GM18909 (cell line): ENCODE results near the gene ZNF768.
A peak's percentile ranks its signal among the peaks of the same experiment; 100 is the strongest.
"Not testable (repeated sequence)": the region's sequence is repeated elsewhere in the genome, so short reads cannot be mapped to it uniquely, and the experiment has no call there.

Experiments used
- ATAC-seq: cut with Tn5 transposase; IDR thresholded peaks from one replicate; pipeline ENCODE4 v1.9.1; 2021; ENCODE audit warnings: mild to moderate bottlenecking; ENCODE audit not compliant: unreplicated experiment, poor library complexity

Gene ZNF768

DNA sequence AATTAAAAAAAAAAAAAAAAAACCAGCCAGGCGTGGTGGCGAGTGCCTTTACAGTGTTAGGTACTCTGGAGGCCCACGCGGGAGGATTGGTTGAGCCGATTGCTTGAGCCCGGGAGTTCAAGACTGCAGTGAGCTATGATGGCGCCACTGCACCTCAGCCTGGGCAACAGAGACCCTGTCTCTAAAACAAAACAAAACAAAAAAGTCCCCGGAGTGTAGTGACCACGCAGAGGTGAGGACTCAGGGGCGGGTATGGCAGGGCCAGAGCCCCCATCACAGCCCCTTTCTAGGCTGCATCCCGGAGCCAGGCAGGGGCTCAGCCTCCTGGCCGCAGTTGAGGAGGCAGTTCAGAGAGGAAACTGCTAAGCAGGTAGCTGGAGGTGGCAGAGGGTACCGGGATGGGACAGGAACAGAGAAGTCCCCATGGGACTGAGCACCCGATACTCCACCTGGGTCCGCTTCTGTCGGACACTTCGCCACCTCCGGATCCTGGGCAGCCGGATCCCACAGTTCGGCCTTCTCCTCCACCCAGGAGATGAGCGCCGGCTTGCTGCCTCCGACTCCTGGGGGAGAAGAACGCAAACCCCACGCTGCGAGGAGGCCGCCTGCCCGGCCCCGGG lies 7.5 kb upstream of the ZNF768 start:
- ATAC-seq, result peak; percentile 17

DNA sequence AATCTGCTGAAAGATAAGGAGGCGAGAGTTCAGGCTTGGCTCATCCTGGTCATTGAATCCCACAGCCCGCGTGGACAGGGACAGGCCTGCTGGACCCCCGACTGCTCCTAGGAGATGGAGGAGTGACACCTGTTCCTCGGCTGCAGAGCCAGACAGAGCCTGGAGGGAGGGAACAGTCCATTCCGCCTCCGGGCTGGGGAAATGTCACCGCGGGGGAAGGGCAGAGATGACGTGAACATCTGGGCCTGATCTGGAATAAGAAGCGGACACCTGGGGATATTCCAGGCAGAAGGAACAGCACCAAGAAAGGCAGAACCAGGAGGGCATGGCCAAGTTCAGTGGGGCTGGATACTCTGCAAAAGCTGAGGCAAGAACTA lies 6.8 kb upstream of the ZNF768 start:
- ATAC-seq, result no peak

DNA sequence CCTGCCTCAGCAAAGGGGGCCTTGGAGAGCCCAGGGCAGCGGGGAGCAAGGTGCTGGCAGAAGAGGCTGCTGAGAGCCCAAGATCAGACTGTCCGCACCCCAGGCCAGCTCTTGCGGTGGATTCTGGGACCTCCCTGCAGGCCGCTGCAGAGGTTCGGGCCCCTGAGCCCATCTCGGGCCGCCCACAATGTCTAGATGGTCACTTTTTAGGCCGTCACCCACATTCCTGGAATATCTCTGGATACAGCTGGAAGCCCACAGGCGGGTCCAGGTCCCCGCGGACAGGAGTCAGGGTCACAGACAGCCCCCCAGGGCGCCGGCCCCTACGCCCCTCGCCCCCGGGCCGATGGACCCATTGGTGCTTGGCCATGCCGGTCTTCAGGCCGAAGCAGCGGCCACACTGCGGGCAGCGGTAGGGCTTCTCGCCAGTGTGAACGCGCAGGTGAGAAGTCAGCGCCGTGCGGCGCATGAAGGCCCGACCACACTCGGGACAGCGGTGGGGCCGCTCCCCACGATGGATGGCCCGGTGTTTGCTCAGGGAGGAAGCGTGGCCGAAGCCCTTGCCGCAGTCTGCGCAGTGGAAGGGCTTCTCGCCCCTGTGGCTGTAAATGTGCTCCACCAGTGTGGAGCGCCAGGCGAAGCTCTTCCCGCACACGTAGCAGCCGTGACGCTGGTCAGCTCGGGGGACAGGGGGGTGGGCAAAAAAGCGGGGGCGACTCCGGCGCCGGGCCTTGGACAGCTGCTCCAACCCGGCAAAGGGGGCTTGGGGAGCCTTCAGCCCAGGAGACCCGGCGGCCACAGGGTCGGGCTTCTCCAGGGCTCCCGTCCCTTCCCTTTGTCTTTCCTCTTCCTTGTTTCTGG lies 6.1 kb upstream of the ZNF768 start:
- no peak for ATAC-seq

DNA sequence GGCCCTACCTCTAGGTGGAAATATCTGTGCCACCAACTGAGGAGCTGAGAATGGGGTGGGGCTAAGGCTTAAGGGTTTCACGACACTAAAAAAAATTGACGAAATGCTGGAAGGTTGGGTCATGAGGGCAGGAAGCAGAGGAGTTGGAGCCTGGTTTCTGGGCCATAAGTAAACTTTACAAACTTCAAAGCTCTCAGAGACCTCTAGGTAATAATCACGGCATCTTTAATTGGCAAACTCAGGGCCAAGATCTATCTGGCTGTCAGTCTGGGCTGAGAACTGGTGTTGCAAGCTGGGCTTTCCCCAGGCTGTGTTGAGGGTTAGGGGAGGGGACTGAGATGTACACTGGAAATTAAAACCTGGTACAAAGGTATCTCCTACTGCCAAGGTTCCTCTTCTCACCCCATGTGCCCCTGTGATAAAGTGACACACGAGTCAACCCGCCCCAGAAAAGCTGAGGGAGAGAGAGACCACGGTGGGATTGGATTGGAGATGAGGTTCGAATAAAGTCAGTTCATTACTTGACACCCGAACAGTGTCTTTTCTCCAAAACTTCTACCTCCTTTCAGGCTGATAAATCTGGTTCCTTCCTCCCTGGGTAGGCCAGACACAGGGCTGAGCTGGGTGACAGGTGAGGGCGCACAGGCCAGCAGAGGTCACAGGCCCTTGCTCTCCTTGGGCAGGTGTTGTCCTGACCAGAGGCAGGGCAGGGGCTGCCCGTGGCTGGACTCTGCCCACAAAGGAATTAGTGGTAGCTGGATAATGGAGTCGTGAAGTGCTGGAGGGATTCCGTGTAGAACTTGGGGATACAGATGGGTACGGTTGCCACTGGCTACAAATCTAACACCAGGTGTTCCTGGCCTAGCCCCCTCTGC lies 4.0 kb upstream of the ZNF768 start:
- ATAC-seq, result no peak

DNA sequence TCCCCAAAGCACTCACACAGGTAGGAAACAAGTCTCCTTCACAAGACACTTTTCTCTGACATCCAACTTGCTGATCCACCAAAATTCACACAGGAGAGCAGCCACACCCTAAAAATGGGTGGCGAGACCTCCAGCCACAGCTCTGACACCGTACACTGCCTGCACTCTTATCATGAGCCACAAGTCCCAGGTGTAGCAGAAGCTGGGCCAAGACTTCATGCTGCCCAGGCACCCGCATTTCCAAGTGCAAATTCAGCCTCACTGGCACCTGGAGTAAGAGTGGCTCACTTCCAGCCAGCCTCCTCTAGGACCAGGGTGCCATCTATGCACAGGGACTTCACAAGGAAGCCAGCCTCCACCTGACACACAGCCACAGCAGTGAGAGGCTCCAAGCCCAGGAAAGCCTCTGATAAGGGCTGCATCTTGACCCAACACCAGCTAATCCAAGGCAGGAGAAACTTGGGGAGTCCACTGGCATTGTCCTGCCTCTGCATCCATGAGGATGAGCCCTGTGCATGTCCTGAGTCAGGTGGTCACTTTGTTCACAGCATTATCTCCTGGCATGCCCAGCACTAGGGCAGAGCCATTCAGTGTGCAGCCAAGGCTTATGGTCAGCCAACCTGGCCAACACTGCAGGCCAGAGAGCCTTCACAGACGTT lies 2.6 kb upstream of the ZNF768 start:
- no peak for ATAC-seq

DNA sequence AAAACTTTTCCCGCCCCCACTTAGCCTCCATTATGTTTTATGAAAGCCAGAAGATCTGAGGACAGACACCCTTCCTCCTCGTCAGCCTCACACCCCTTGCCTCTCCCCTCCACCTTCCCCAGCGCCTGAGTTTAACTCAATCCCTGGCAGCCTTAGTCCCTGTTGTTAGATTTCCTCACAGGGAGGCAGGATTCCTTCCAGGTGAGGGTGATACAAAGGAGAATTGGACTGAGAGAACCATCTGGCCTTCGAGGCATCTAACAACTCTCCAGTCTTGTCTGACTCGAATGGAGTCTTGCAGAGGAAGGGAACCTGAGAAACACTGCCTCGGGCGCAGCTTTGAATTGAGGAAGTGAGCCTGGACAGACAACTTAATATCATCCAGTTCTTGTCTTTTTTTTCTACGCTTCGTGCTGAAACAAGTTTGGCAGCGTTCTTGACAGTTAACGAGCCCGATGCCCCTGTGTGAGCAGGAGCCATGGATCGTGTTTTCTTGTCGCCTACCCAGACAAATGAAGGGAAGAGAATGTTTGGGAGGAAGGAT lies 1.3 kb upstream of the ZNF768 start:
- no peak for ATAC-seq

DNA sequence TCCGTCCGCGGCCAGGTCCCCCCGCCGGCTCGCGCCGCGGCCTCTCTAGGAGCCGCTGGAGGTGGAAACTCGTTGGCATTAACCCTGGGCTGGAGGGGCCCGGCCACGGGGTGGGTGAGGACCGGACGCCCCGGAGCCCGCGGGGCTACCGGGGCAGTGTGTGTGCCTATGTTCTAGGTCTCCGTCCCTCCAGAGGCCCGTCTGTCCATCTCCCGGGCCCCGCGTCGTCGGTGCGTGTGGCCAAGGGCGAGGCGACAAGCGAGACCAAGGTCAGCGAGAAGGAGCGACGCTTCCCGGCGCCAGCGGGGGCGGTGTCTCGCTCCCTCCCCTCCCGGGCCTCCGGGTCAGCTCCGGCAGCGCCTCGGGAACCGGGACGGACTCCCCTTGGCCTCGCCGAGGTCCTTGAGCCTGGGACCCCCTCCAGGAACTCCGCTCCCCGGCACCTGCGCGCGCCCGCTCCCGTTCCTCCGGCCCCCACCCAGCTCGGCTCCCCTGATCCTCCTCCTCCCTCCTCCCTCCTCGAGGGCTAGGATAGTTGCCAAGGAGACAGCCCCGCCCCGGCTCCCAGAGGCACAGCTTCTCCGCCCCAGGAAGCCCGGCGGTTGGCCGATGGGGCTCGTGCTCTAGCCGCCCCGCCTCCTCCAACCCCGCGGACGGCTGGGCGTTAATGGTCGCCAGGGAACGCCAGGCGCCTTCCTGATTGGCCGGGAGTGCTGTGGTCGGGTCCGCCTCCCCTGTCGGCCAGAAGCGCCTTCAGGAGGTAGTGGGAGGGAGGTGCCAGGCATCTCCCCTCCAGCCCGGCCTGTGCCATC lies 663 bp upstream of the ZNF768 start:
- peak; percentile 85 for ATAC-seq

DNA sequence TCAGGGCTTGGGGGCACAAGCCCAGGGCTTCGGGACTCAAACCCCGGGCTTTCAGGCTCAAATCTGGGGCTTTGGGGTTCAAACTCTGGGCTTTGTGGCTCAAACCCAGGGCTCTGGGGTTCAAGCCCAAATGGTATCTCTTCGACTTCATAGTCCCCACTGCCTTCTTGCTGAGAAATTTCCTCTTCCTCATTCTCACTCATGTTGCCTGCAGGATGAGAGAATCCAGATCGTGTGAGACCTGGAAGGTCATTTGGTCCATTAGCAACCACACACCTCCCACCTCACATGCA lies 576 bp downstream of the ZNF768 start:
- ATAC-seq, result no peak

DNA sequence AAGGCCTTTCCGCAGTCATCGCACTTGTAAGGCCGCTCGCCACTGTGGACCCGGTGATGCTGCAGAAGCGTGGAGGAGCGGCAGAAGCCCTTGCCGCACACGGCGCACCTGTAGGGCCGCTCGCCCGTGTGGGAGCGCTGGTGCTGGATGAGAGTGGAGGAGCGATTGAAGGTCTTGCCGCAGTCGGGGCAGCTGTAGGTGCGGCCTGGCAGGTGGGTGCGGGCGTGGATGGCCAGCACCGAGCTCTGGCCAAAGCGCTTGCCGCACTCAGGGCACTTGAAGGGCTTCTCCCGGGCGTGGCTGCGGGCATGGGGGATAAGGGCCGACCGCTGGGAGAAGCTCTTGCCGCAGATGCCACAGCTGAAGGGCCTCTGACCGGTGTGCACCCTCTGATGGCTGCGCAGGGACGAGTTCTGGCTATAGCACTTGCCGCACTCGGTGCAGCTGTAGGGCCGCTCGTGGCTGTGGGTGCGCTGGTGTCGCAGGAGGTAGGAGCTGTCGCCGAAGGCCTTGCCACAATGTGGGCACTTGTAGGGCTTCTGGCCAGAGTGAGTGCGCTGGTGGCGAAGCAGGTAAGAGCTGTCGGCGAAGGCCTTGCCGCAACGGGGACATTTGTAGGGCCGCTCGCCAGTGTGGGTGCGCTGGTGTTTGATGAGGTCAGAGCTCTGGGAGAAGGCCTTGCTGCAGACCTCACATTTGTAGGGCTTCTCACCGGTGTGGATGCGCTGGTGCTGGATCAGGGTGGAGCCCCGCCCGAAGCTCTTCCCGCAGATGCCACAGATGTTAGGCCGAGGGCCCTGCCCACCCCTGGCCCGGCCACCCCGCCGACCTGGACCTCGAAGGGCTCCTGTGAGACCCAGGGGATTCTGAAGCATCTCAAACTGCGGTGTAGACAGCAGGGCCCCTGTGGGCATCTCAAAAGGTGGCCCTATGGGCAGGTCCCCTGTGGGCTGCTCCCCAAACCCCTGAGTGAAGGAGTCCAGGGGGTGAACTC lies 1.5 kb downstream of the ZNF768 start:
- ATAC-seq, result no peak

DNA sequence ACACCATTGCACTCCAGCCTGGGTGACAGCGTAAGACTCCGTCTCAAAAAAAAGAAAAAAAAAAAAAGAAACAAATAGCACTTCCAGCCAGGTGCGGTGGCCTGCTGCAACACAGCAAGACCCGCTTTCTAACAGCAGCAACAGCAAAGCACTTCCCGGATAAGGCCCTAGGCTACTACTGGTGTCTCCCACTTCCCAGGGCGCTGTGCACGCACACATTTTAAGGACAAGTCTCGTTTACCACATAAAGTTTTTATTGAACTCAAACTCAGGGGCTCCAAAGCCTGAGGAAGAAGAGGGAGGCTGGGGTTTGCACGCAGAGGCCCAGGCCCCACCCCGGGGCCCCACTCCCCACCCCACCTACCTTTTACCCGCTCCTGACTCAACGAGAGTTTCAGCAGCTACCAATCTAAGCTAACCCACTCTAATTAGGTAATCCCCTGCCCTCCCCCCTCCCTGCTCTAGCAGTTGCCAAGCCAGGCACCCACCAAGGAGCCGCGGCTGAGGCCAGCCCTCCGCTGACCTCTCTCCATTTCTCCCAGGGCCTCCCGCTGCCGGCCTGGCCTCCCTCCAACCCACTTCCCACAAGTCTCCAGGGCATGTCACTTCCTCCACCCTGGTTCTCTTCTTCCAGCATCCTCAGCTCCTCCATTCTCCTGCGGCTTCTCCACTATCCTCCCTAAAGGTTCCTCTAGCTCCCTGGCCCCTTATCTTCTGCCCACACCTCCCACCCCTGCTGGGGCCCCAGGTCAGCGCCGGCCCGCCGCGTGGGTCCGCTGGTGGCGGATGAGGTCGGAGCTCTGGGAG lies 2.4 kb downstream of the ZNF768 start:
- ATAC-seq, result no peak

DNA sequence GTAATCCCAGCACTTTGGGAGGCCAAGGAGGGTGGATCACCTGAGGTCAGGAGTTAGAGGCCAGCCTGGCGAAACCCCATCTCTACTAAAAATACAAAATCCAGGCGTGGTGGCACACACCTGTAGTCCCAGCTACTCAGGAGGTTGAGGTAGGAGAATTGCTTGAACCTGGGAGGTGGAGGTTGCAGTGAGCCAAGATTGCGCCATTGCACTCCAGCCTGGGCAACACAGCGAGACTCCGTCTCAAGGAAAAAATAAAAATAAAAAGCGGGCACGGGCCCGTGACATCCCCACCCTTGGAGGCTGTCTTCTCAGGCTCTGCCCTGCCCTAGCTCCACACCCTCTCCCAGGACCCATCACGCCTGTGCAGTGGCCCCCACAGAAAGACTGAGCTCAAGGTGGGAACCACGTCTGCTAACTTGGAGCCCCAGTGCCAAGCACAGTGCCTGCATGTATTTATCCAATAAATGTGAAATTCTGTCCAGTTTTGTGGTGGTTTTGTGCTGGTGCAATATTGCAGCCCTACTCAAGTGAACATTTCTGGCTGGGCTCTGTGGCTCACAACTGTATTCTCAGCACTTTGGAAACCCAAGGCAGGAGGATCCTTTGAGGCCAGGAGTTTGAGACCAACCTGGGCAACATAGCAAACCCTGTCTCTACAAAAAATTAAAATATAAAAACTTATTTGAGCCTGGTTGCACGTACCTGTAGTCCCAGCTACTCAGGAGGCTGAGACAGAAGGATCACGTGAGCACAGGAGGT lies 3.5 kb downstream of the ZNF768 start:
- not testable (repeated sequence) for ATAC-seq

DNA sequence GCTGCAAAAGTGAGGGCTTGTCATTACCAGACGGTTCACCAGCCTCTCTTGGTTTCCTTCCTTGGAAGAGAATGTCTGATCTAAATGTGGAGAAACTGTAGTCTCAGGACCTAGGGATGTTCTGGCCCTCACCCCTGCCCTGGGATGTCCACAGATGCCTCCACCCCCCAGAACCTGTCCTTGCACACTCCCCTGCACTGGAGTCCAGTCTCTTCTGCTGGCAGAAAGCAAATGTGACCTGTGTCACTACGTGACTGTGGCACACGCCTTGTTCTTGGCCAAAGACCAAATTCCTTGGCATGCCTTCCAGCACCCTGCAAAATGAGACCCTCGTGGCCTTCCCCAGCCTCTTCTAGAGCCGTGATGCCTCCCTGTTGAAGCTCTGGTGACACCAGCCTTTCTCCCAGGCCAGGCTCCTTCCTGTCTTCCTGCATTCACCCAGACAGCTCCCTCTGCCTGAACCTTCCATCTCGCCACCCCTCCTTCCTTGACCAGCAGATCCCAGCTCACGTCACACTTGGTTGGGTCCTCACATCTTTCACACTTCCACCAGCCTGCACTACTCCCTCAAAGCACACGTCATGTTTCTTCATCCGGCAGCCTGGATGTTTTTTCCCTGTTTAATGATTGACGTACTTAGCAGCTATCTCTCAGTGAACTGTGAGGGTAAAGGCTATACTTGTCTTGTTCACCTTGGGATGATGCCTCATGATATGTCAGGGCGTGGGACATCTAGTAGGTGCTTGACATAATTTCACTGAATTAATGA lies 4.3 kb downstream of the ZNF768 start:
- no peak for ATAC-seq

DNA sequence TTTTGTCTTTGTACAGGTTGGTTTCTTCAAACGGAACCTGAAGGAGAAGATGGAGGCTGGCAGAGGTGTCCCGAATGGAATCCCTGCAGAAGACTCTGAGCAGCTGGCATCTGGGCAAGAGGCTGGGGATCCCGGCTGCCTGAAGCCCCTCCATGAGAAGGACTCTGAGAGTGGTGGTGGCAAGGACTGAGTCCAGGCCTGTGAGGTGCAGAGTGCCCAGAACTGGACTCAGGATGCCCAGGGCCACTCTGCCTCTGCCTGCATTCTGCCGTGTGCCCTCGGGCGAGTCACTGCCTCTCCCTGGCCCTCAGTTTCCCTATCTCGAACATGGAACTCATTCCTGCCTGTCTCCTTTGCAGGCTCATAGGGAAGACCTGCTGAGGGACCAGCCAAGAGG lies 4.9 kb downstream of the ZNF768 start:
- no peak for ATAC-seq

DNA sequence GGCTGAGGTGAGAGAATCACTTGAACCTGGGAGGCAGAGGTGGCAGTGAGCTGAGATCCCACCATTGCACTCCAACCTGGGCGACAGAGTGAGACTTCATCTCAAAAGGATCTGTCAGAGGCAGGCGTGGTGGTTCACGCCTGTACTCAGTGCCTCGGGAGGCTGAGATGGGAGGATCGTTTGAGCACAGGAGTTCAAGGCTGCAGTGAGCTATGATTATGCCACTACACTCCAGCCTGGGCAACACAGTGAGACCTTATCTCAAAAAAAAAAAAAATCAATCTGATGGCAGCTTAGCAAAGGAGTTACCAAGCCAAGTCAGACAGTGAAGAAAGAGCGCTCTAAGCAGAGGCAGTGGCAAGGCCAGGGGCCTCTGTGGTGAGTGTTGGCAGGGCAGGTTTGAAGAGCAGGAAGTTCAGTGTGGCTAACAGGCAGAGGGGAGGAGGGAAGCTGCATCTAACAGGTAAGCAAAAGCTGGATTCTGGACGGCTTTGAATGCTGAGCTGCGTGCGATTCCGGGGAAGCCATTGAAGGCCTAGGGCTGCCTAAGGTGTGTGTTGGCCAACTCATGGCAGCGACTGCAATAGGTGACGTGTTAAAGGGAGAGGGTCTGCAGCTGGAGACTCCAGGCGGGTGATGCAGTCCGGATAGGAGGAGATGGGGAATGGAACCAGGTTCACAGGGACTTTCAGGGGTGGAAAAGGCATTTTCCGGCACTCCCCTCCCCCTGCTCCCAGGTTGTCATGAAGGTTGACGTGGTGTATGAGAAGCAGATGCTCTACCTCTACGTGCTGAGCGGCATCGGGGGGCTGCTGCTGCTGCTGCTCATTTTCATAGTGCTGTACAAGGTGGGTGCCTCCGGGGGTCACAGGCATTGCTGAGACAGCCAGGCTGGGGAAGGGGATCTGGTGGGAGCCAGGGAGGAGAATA lies 7.0 kb downstream of the ZNF768 start:
- no peak for ATAC-seq

DNA sequence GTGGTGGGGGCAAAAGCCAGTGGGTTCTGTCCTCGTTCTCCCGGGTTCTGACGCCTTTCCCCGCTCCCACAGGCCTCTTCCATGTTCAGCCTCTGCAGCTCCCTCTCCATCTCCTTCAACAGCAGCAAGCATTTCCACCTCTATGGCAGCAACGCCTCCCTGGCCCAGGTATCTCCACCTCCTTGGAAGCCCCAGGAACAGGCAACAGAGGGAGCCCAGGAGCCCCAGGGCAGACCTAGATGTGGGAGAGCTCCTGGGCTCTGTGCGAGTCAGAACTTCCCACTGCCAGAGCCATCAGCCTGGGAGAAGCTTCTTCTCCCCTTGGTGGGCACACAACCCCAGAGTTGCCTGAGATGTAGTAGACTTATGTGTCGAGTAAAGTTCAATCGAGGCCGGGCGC lies 7.8 kb downstream of the ZNF768 start:
- no peak for ATAC-seq
